ENCODE data around the gene PLXNA2. TPM values are rescaled to one million over a fixed set of nuclear protein-coding genes. Genes with fewer than 3 reads are reported as not detected.

Gene PLXNA2
- total RNA-seq, 4 donors from 2014 or later, result 19.8 to 41.6 (median 27.9) TPM

DNA sequence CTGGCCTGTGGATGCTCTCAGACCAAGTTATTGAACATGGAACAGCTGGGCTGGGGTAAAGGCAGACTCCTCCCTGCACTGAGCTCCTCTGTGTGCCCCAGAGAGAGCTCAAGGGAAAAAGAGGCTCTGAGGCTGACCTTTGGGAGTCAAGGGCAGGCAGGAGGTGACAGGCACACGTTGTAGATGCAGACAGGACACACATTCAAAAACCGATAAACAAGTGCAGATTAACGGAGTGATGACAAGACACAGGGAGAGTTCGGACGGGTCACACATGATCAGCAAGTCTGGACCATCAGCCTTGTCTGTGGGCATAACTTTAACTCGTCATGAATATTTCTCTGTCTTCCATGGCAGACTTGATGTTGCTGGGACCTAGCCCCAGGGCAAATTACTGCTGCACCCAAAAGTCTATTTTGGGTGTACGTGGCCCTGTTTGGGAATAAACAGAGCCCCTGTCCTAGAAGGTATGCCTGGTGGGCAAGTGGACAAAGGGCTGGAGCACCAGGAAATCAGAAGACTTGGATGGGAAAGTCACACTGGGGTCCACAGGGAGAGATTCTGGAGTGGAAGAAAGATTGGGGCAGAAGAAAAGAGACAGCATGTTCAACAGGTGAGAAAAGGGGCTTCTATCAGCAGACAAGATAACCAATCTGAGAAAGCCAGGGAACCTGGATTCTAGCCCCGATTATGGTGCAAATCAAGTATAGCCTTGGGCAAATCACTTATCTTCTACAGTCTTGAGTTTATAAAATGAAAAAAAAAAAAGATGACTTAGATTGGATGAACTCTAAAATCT lies 74.9 kb downstream of the PLXNA2 start:
- DNase-seq (ENCODE audit: extremely low spot score), result no peak
- TF ChIP-seq EP300 (IDR thresholded peaks at IDR 0.05) (no peak), POLR2A (IDR thresholded peaks at IDR 0.05; ENCODE audit: low read depth) (no peak), POLR2AphosphoS5 (IDR thresholded peaks at IDR 0.05) (no peak)
- TF ChIP-seq, protein P1, sequence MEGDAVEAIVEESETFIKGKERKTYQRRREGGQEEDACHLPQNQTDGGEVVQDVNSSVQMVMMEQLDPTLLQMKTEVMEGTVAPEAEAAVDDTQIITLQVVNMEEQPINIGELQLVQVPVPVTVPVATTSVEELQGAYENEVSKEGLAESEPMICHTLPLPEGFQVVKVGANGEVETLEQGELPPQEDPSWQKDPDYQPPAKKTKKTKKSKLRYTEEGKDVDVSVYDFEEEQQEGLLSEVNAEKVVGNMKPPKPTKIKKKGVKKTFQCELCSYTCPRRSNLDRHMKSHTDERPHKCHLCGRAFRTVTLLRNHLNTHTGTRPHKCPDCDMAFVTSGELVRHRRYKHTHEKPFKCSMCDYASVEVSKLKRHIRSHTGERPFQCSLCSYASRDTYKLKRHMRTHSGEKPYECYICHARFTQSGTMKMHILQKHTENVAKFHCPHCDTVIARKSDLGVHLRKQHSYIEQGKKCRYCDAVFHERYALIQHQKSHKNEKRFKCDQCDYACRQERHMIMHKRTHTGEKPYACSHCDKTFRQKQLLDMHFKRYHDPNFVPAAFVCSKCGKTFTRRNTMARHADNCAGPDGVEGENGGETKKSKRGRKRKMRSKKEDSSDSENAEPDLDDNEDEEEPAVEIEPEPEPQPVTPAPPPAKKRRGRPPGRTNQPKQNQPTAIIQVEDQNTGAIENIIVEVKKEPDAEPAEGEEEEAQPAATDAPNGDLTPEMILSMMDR (IDR thresholded peaks at IDR 0.05), result no peak
- Histone ChIP-seq H3K4me3 (no peak overlapping the region), H3K27ac (replicated peaks in 1 of 4) (no peak overlapping the region), H3K27me3 (no peaks in the 10 kb centered on the region), H3K9me3 (no peaks in the 10 kb centered on the region), H3K4me1 (peaks cover 29 to 70% (median 46%) of the 10 kb centered on the region in 4 donors), H3K36me3 (no peaks in the 10 kb centered on the region)
- intact Hi-C loops (cut with DNase I), result no loop called here
- WGBS, result 83% methylated on average over 8 of the region's 8 CpGs

DNA sequence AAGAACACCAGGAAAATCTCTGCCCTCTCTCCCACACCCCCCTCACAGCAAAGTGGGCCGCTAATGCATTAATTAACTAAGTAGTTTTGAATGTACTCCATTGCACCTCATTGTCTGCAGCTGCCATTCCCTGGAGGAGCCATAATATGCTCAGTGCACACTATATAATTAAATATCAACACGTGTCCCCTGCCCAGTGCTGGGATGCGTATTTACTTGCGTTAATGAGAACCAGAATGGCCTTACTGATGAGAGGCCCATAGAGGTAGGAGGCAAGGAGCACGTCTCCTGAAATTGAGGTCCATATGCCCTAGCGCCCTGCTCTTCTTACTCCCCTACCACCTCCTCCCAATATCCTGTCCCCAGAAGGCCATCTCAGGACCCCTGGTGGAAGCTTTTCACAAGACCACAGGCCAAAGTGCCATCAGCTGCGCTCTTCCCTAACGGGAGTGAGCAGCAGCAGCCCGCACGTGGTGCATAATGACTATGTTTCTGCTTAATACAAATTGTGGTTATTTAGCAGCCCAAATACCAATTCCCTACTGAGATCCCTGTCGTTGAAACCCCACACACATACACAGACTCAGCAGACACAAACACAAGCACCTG lies 76.8 kb downstream of the PLXNA2 start:
- Histone ChIP-seq H3K9me3 (no peaks in the 10 kb centered on the region), H3K4me3 (no peak overlapping the region), H3K4me1 (peaks cover 38 to 72% (median 51%) of the 10 kb centered on the region in 4 donors), H3K27me3 (no peaks in the 10 kb centered on the region), H3K27ac (replicated peaks in 1 of 4) (no peak overlapping the region), H3K36me3 (no peaks in the 10 kb centered on the region)
- intact Hi-C loops (cut with DNase I), result no loop called here
- 88% methylated on average over 11 of the region's 11 CpGs for WGBS
- TF ChIP-seq POLR2AphosphoS5 (IDR thresholded peaks at IDR 0.05) (no peak), EP300 (IDR thresholded peaks at IDR 0.05) (no peak), POLR2A (IDR thresholded peaks at IDR 0.05; ENCODE audit: low read depth) (no peak)
- TF ChIP-seq, protein P1 (IDR thresholded peaks at IDR 0.05), result no peak
- no peak for DNase-seq (ENCODE audit: extremely low spot score)

DNA sequence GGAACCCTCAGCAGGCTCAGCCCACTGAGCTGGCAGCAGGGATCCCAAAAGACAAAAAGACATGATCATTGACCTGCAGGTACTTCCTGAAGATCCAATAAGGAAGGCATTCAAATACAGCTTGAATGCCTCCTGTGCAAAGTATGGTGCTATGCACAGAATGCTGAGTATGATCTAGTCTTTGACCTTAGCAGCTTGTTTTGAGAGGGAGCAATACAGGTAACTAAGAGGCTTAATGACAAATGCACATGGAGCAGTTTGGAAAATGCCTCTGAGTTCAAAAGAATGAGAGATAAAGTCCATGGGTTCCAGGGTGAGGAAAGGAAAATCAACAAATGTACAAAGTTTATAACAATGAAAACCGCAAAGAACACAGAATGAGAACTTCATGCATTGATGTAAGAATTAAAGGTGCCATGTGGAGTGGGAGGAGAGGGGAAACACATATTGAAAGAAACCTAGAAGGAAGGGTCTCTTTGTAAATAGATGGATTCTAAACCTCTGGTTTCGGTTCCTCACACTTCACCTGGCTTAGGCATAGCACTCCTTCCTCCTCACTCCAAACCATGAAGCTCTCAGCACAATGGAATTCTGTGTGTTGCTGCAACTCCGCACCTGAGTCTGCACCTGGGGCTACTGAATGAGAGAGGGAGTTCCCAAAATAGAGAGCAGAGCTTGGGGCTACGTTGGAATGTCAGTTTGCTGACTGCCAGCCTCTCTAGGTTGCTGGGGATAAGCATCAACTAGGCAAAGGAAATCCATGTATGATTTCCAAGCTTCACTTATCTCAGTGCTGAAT lies 77.6 kb downstream of the PLXNA2 start:
- intact Hi-C loops (cut with DNase I), result no loop called here
- H3K4me1 ChIP-seq, result peaks cover 47 to 72% (median 54%) of the 10 kb centered on the region in 4 donors
- WGBS, result 89% methylated on average over 4 of the region's 4 CpGs

DNA sequence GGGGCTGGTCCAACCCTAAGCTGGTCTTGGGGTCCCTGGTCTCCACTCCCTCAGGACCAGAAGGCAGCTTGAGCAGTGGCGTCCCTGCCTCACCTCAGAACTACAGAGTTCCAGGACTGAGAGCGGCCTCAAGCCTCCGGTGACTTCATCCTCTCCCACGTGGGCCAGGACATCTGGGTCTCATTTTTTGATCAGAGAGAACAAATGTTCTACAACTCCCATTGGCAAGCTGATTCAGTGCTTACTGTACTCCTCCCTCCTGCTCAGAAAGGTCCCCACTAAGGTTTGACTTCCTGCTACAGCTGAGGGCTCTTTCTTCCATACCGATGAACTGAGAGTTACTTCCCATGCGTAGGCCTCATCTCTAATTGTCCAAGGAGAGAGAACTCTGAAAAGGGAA lies 78.5 kb downstream of the PLXNA2 start:
- no peak for DNase-seq (ENCODE audit: extremely low spot score)
- peaks cover 55 to 72% (median 62%) of the 10 kb centered on the region in 4 donors for H3K4me1 ChIP-seq
- H3K36me3 ChIP-seq, result no peaks in the 10 kb centered on the region
- WGBS, result 80% methylated on average over 6 of the region's 6 CpGs
- no peaks in the 10 kb centered on the region for H3K9me3 ChIP-seq
- no peaks in the 10 kb centered on the region for H3K27me3 ChIP-seq
- H3K27ac ChIP-seq (replicated peaks in 1 of 4), result peak overlapping the region in 1 of 4 donors; percentile 16
- intact Hi-C loops (cut with DNase I), result no loop called here
- H3K4me3 ChIP-seq, result no peak overlapping the region
- TF ChIP-seq EP300 (IDR thresholded peaks at IDR 0.05) (no peak), POLR2AphosphoS5 (IDR thresholded peaks at IDR 0.05) (no peak), POLR2A (IDR thresholded peaks at IDR 0.05; ENCODE audit: low read depth) (no peak)
- TF ChIP-seq, protein P1 (IDR thresholded peaks at IDR 0.05), result no peak

More for the DNA sequence above, 77.6 kb downstream of the PLXNA2 start:
- DNase-seq (ENCODE audit: extremely low spot score), result no peak
- no peaks in the 10 kb centered on the region for H3K36me3 ChIP-seq
- H3K4me3 ChIP-seq, result no peak overlapping the region
- H3K9me3 ChIP-seq, result no peaks in the 10 kb centered on the region
- no peaks in the 10 kb centered on the region for H3K27me3 ChIP-seq
- no peak overlapping the region for H3K27ac ChIP-seq (replicated peaks in 1 of 4)
- TF ChIP-seq, protein P1 (IDR thresholded peaks at IDR 0.05), result no peak
- TF ChIP-seq EP300 (IDR thresholded peaks at IDR 0.05) (no peak), POLR2AphosphoS5 (IDR thresholded peaks at IDR 0.05) (no peak), POLR2A (IDR thresholded peaks at IDR 0.05; ENCODE audit: low read depth) (no peak)
